PC-9 (cell line): Measurements from ENCODE around the gene RNF212.

Experiments
- CTCF ChIP-seq: fragments of 200-600 bp; sonication (generic); conservative IDR thresholded peaks from 2 replicates; pipeline ENCODE4 v1.6.1; 2017; ENCODE audit warnings: mixed run types, antibody characterized with exemption, mild to moderate bottlenecking, moderate library complexity
- EZH2 ChIP-seq: fragments of 200-600 bp; sonication (generic); IDR thresholded peaks from 2 replicates; pipeline ENCODE4 v1.8.0; 2017; ENCODE audit warnings: antibody characterized with exemption, low read depth

GRCh38 chr4:1122505-1122904 lies 9.1 kb upstream of the RNF212 start:
- TF ChIP-seq CTCF (no peak), EZH2 (no peak)
